Measurements from ENCODE around the gene CPPED1. TPM values are rescaled to one million over a fixed set of nuclear protein-coding genes. Genes with fewer than 3 reads are reported as not detected.
A peak's percentile ranks its signal among the peaks of the same experiment; 100 is the strongest.

Gene CPPED1
- total and polyA plus RNA-seq, 10 of the 15 experiments (the other 5 are each of a cell fraction or from before 2014, with no cell fraction given) = 7.1 to 39.0 (median 16.0) TPM

- no peak for TF ChIP-seq ZBTB11 (CRISPR knock-in tag; IDR thresholded peaks at IDR 0.05)
- TF ChIP-seq PRDM15 (CRISPR knock-in tag; IDR thresholded peaks at IDR 0.05) = no peak
- TF ChIP-seq E4F1 (IDR thresholded peaks at IDR 0.05; ENCODE audit: borderline replicate concordance, partially characterized antibody) = no peak
- TF ChIP-seq JUND (IDR thresholded peaks at IDR 0.05; ENCODE audit: low read depth, low read length) = peak; percentile 68; the same call in 1 of the 2 replicates
- peak; percentile 60; the same call in 1 of the 2 replicates for TF ChIP-seq TCF7 (IDR thresholded peaks at IDR 0.05; ENCODE audit: borderline replicate concordance)
- peak; percentile 58; the same call in 1 of the 2 replicates for TF ChIP-seq GABPA (IDR thresholded peaks at IDR 0.05; ENCODE audit: low read depth)
- no peak for TF ChIP-seq POLR2AphosphoS5 (IDR thresholded peaks at IDR 0.05; ENCODE audit: low read length)
- TF ChIP-seq STAT1 (conservative IDR thresholded peaks at IDR 0.05) = no peak
- no peak for TF ChIP-seq SMAD1 (IDR thresholded peaks at IDR 0.05; ENCODE audit: low read depth, partially characterized antibody)
- peak; percentile 89 for TF ChIP-seq SPI1 (IDR thresholded peaks at IDR 0.05; ENCODE audit: borderline replicate concordance, insufficient read depth, low read depth, low read length)
- TF ChIP-seq PAX8 (IDR thresholded peaks at IDR 0.05) = no peak
- no peak for TF ChIP-seq ZNF274 (IDR thresholded peaks at IDR 0.05; ENCODE audit: insufficient read depth, insufficient read length)
- TF ChIP-seq YY1 (IDR thresholded peaks at IDR 0.05; ENCODE audit: low read depth, low read length) = 0 out of 2 replicates have a peak, but pooled peaks have one; percentile 39
- TF ChIP-seq RELB (IDR thresholded peaks at IDR 0.05; ENCODE audit: low read depth) = peak; percentile 75
- no peak for TF ChIP-seq NRF1 (conservative IDR thresholded peaks at IDR 0.05; ENCODE audit: low read depth, low read length)
- peak; percentile 96 for TF ChIP-seq NFIC (IDR thresholded peaks at IDR 0.05; ENCODE audit: low read depth, low read length)
- TF ChIP-seq ZBED1 (IDR thresholded peaks at IDR 0.05; ENCODE audit: borderline replicate concordance) = peak; percentile 93; the same call in 1 of the 2 replicates
- 0 out of 2 replicates have a peak, but pooled peaks have one; percentile 61 for TF ChIP-seq CHD2 (IDR thresholded peaks at IDR 0.05; ENCODE audit: borderline replicate concordance, low read depth, low read length)
Measured at GRCh38 chr16:12801511-12802042, 2.1 kb downstream of the CPPED1 start (continued).
